Ovary (tissue), 9 donors: ENCODE results near the gene SWI5. TPM values are rescaled to one million over a fixed set of nuclear protein-coding genes. Genes with fewer than 3 reads are reported as not detected.

ENCODE experiments used
- DNase-seq, 5 donors: peaks; one replicate each; pipeline ENCODE4 v3.0.0-alpha.2; 2019 to 2020
- H3K27ac ChIP-seq, 2 donors: fragments of 200-600 bp; one replicate each; pipeline versions ENCODE4 v1.5.1 to v1.8.0; 2019 to 2022
- H3K27me3 ChIP-seq: fragments of 200-600 bp; one replicate; pipeline ENCODE4 v1.8.0; 2022
- H3K36me3 ChIP-seq: fragments of 200-600 bp; sonication (generic); one replicate; pipeline ENCODE4 v1.5.1; 2019
- H3K4me1 ChIP-seq: one replicate; pipeline ENCODE4 v1.8.1; 2013; ENCODE audit warnings: mild to moderate bottlenecking, moderate library complexity; ENCODE audit not compliant: insufficient read depth
- H3K4me3 ChIP-seq: fragments of 200-600 bp; sonication (generic); one replicate; pipeline ENCODE4 v1.5.1; 2017
- H3K9me3 ChIP-seq, 2 donors: fragments of 200-600 bp in 1 of 2; sonication (generic) in 1 of 2; one replicate each; pipeline versions ENCODE4 v1.5.1 to v1.8.1; 2013 to 2019; ENCODE audit warnings: mild to moderate bottlenecking in 1 of 2, moderate library complexity in 1 of 2
- EP300 ChIP-seq: sonication (generic); formaldehyde crosslinking; IDR thresholded peaks from one replicate; pipeline ENCODE4 v1.6.1; 2017; ENCODE audit warnings: antibody characterized with exemption
- POLR2A ChIP-seq: fragments of 450-650 bp; IDR thresholded peaks from one replicate; pipeline ENCODE4 v1.6.1; 2017; ENCODE audit warnings: antibody characterized with exemption, mild to moderate bottlenecking, moderate library complexity
- WGBS, 3 donors: extraction: QIAGEN DNeasy Blood & Tissue Kit in 1 of 3; methylation state at CpG; one replicate each; pipeline versions ENCODE4 v1.1.5 to v1.1.7; 2013 to 2017; 5-methylcytosine and 5-hydroxymethylcytosine counted together
- intact Hi-C, 4 donors: fragments of 100-400 bp; cut with DNase I; formaldehyde crosslinking; loops; one replicate each; pipeline versions ENCODE4 v1.11.0 to v1.15.1; 2022 to 2023
- polyA plus RNA-seq, 2 donors: library from polyadenylated mRNA; stranded (reverse); fragments of 200-250 nt in 1 of 2; fragments of 350-450 nt in 1 of 2; fragmentation: Illumina TruSeq in 1 of 2; extraction: RNeasy Lipid Tissue Mini Kit (QIAGEN cat#74804) in 1 of 2; gene quantifications; one replicate each; pipeline ENCODE4 v1.2.3, GENCODE V29; 2013 to 2014
- total RNA-seq, 7 donors: library from RNA; depleted of rRNA in 2 of 7; stranded (reverse); fragments of >200 nt in 2 of 7; fragmentation: NEBNext Ultra II Directional in 3 of 7; extraction: Animal tissue kit (Norgen Biotek cat#: 25700) in 3 of 7; gene quantifications; one replicate each; pipeline versions ENCODE4 v1.1.0 to v1.2.4, GENCODE V29; 2016 to 2023
- TF ChIP-seq, protein P1 (sequence below), 3 donors: fragments of 450-650 bp in 2 of 3; fragments of 200-600 bp in 1 of 3; IDR thresholded peaks; one replicate each; pipeline versions ENCODE4 v1.5.1 to v1.8.0; 2016 to 2022; ENCODE audit warnings: antibody characterized with exemption in 3 of 3, mild to moderate bottlenecking in 1 of 3
- donor health status: DM: no; HTN: no; CAD: no; lungs with moderate emphysema.
- donor health status: DM: no; HTN: no; CAD: no.
- donor health status: Bipolar disorder and iron deficiency.
- donor health status: DM: yes; HTN: yes; CAD: no.
- donor health status: DM: no; HTN: no; CAD: no.
- donor health status: DM: yes; HTN: yes; CAD: no.

SWI5 gene
- total and polyA plus RNA-seq, 9 donors = 22.4 to 48.9 (median 30.3) TPM

GRCh38 chr9:128296340-128297220, 20.5 kb downstream of the SWI5 start:
- Histone ChIP-seq H3K9me3 (no peaks in the 10 kb centered on the region), H3K4me3 (no peak overlapping the region), H3K36me3 (no peaks in the 10 kb centered on the region), H3K27ac (no peak overlapping the region), H3K4me1 (no peaks in the 10 kb centered on the region), H3K27me3 (no peaks in the 10 kb centered on the region)
- no peak for DNase-seq
- 77 to 80% (median 77%) methylated on average over 16 of the region's 16 CpGs for WGBS, 3 donors
- TF ChIP-seq, protein P1, sequence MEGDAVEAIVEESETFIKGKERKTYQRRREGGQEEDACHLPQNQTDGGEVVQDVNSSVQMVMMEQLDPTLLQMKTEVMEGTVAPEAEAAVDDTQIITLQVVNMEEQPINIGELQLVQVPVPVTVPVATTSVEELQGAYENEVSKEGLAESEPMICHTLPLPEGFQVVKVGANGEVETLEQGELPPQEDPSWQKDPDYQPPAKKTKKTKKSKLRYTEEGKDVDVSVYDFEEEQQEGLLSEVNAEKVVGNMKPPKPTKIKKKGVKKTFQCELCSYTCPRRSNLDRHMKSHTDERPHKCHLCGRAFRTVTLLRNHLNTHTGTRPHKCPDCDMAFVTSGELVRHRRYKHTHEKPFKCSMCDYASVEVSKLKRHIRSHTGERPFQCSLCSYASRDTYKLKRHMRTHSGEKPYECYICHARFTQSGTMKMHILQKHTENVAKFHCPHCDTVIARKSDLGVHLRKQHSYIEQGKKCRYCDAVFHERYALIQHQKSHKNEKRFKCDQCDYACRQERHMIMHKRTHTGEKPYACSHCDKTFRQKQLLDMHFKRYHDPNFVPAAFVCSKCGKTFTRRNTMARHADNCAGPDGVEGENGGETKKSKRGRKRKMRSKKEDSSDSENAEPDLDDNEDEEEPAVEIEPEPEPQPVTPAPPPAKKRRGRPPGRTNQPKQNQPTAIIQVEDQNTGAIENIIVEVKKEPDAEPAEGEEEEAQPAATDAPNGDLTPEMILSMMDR (IDR thresholded peaks at IDR 0.05) = no peak
- TF ChIP-seq EP300 (no peak), POLR2A (no peak)
- intact Hi-C loops = no loop called here

DNA sequence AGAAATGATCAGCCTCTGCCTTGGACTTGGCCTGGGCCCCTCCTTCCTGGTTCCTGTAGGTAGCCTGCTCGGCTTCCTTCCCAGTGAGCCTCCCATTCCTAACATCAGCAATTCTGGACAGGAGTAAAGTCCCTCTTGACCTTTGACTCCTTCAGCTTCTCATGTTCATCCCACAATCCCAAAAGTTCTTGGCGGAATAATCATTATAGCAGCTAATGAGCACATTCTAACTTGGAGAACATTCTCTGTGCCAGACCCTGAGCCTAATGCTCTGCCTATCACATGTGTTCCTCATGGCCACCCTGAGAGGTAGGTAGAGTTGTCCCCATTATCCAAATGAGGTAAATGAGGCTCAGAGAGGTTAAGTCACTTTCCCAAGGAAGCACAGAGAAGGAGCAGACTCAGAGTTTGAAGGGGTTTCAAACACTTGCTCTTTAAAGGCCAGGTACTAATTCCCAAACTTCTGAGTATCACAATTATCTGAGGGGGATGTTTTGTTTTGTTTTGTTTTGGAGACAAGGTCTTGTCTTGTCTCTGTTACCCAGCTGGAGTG, 21.2 kb downstream of the SWI5 start:
- 81 to 84% (median 82%) methylated on average over 2 of the region's 2 CpGs for WGBS, 3 donors
- TF ChIP-seq, protein P1 (IDR thresholded peaks at IDR 0.05) = no peak
- TF ChIP-seq EP300 = no peak
- TF ChIP-seq POLR2A = no peak
- no peak for DNase-seq
- Histone ChIP-seq H3K27me3 (no peaks in the 10 kb centered on the region), H3K36me3 (no peaks in the 10 kb centered on the region), H3K4me3 (no peak overlapping the region), H3K4me1 (no peaks in the 10 kb centered on the region), H3K27ac (no peak overlapping the region), H3K9me3 (no peaks in the 10 kb centered on the region)
- intact Hi-C loops = no loop called here

GRCh38 chr9:128298535-128299482, 22.7 kb downstream of the SWI5 start:
- Histone ChIP-seq H3K4me1 (no peaks in the 10 kb centered on the region), H3K9me3 (no peaks in the 10 kb centered on the region)
- 89 to 93% (median 92%) methylated on average over 20 of the region's 20 CpGs for WGBS, 3 donors

More at GRCh38 chr9:128298535-128299482, 22.7 kb downstream of the SWI5 start:
- H3K36me3 ChIP-seq = no peaks in the 10 kb centered on the region
- DNase-seq = no peak
- no peak overlapping the region for H3K27ac ChIP-seq
- H3K27me3 ChIP-seq = no peaks in the 10 kb centered on the region
- TF ChIP-seq, protein P1 (IDR thresholded peaks at IDR 0.05) = no peak
- TF ChIP-seq EP300 (no peak), POLR2A (no peak)
- intact Hi-C loops = no loop called here
- no peak overlapping the region for H3K4me3 ChIP-seq
